ENCODE measurements around the gene ZNF76. TPM values are rescaled to one million over a fixed set of nuclear protein-coding genes. Genes with fewer than 3 reads are reported as not detected.

ZNF76 gene
- total and polyA plus RNA-seq, 9 of the 15 experiments (the other 6 are each of a cell fraction or from before 2014, with no cell fraction given), result 1.2 to 17.8 (median 10.7) TPM

DNA sequence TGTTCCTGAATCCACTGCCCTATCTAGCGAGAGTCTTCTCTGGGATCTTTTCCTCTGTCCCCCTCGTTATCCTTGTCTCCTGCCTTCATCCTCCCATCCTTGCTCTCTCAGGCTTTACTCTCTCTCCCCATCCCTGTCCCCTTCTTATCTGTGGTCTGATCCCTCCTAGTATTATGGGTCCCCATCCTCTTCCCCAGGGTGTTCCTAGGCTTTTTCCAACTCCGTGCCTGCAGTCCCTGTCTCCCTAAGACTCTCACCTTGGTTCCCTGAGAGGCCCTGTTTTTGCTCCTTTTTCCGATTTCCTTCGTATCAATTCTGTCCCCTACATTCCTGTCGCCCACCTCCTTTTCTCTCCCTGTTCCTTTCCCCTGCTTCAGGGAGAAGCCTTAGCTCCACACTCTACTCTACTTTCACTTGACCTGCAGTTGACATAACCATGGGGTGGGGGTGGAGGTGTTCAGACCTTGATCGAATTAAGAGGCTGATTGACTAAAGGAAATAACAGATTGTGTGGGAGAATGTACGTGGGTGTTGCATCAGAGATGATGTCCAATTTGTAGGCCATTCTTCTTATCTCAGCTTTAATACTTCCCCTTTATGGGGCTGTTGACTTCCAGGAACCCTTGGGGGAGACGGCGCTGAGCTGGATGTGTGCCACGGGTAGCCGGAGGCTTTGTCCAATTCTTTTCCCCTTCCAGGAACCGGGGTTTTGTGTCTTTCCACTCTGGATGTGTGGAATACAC lies 83.7 kb downstream of the ZNF76 start (continued):
- TF ChIP-seq CREM (IDR thresholded peaks at IDR 0.05; ENCODE audit: low read depth), result peak; percentile 84
- TF ChIP-seq NFIX (CRISPR knock-in tag; IDR thresholded peaks at IDR 0.05; ENCODE audit: low read depth), result peak; percentile 4; the same call in 1 of the 2 replicates
- TF ChIP-seq KAT2B (IDR thresholded peaks at IDR 0.05; ENCODE audit: low read depth, low read length), result no peak
- TF ChIP-seq ZNF347 (CRISPR knock-in tag; IDR thresholded peaks at IDR 0.05; ENCODE audit: low read depth), result no peak
- TF ChIP-seq ARID4B (CRISPR knock-in tag; IDR thresholded peaks at IDR 0.05), result no peak; the same call in 1 of the 2 replicates
- TF ChIP-seq TEAD1 (CRISPR knock-in tag; IDR thresholded peaks at IDR 0.05), result peak; percentile 53 to 80; a peak in 2 of 4 replicates
- TF ChIP-seq ZNF707 (CRISPR knock-in tag; conservative IDR thresholded peaks at IDR 0.05), result no peak
- no peak for TF ChIP-seq STAG1 (CRISPR knock-in tag; IDR thresholded peaks at IDR 0.05; ENCODE audit: borderline replicate concordance)
- no peak for TF ChIP-seq ILF3 (IDR thresholded peaks at IDR 0.05; ENCODE audit: borderline replicate concordance)
- no peak for TF ChIP-seq NR4A1 (CRISPR knock-in tag; IDR thresholded peaks at IDR 0.05)
- TF ChIP-seq NR4A1 (tag; IDR thresholded peaks at IDR 0.05), result no peak
- TF ChIP-seq ZNF354B (CRISPR knock-in tag; IDR thresholded peaks at IDR 0.05), result no peak
- TF ChIP-seq JUN (IDR thresholded peaks at IDR 0.05; ENCODE audit: borderline replicate concordance, low read depth, low read length), result no peak; the same call in 1 of the 2 replicates
- TF ChIP-seq JUN (CRISPR knock-in tag; IDR thresholded peaks at IDR 0.05; ENCODE audit: borderline replicate concordance), result no peak
- TF ChIP-seq DPF2 (IDR thresholded peaks at IDR 0.05), result peak; percentile 76
- TF ChIP-seq, protein P1, sequence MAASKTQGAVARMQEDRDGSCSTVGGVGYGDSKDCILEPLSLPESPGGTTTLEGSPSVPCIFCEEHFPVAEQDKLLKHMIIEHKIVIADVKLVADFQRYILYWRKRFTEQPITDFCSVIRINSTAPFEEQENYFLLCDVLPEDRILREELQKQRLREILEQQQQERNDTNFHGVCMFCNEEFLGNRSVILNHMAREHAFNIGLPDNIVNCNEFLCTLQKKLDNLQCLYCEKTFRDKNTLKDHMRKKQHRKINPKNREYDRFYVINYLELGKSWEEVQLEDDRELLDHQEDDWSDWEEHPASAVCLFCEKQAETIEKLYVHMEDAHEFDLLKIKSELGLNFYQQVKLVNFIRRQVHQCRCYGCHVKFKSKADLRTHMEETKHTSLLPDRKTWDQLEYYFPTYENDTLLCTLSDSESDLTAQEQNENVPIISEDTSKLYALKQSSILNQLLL (CRISPR knock-in tag; IDR thresholded peaks at IDR 0.05; ENCODE audit: borderline replicate concordance), result no peak
- peak; percentile 56 for TF ChIP-seq E2F8 (IDR thresholded peaks at IDR 0.05; ENCODE audit: low read depth, partially characterized antibody)
- TF ChIP-seq TCF3 (CRISPR knock-in tag; IDR thresholded peaks at IDR 0.05), result peak; percentile 27; the same call in 1 of the 2 replicates
- no peak for TF ChIP-seq ZNF41 (CRISPR knock-in tag; conservative IDR thresholded peaks at IDR 0.05)
- peak in 1 of 2 experiments; percentile 67; a peak in 1 of 4 replicates for TF ChIP-seq SRF (CRISPR knock-in tag; IDR thresholded peaks at IDR 0.05)

Measured in K562 (cell line).